PC-3 (cell line): ENCODE measurements around the gene ANKRD62.

ENCODE experiments used
- CTCF ChIP-seq: fragments of 300-600 bp; sonication (generic); conservative IDR thresholded peaks from 2 replicates; pipeline ENCODE4 v1.5.1; 2017; ENCODE audit warnings: antibody characterized with exemption, low read depth, mild to moderate bottlenecking, low read length
- EZH2 ChIP-seq: fragments of 300-600 bp; sonication (generic); IDR thresholded peaks from one replicate; pipeline ENCODE4 v1.6.1; 2017; ENCODE audit warnings: antibody characterized with exemption, mild to moderate bottlenecking, low read length; ENCODE audit not compliant: unreplicated experiment

GRCh38 chr18:12059334-12060181, 34.1 kb upstream of the ANKRD62 start:
- no peak for TF ChIP-seq EZH2
- TF ChIP-seq CTCF = no peak
